Mesendoderm (in vitro differentiated cells): Measurements from ENCODE around the gene LYRM2.

Experiments used
- DNase-seq: peaks from one replicate; pipeline ENCODE4 v3.0.0; 2013
- H2AK5ac ChIP-seq: 2 replicates; pipeline ENCODE4 v1.6.1; 2013; ENCODE audit warnings: low read length, inconsistent platforms
- H2BK120ac ChIP-seq: 2 replicates; pipeline ENCODE4 v1.6.1; 2013; ENCODE audit warnings: low read depth, mild to moderate bottlenecking, low read length, moderate library complexity, mixed read lengths
- H2BK15ac ChIP-seq: replicated peaks from 2 replicates; pipeline ENCODE4 v1.6.1; 2013; ENCODE audit warnings: low read depth, mild to moderate bottlenecking, moderate library complexity
- H2BK5ac ChIP-seq: 2 replicates; pipeline ENCODE4 v1.6.1; 2013; ENCODE audit warnings: low read length, inconsistent platforms
- H3K18ac ChIP-seq: 2 replicates; pipeline ENCODE4 v1.6.1; 2013; ENCODE audit warnings: mild to moderate bottlenecking, low read length, mixed read lengths
- H3K23ac ChIP-seq: one replicate; pipeline ENCODE4 v1.6.1; 2013; ENCODE audit warnings: low read length
- H3K27ac ChIP-seq: 2 replicates; pipeline ENCODE4 v1.5.1; 2013; ENCODE audit warnings: low read depth, mild to moderate bottlenecking, inconsistent platforms, low read length, moderate library complexity
- H3K27me3 ChIP-seq: 2 replicates; pipeline ENCODE4 v1.6.1; 2013; ENCODE audit warnings: low read length, control low read depth, mild to moderate bottlenecking, inconsistent platforms; ENCODE audit not compliant: insufficient read depth, poor library complexity
- H3K36me3 ChIP-seq: 2 replicates; pipeline ENCODE4 v1.6.1; 2013; ENCODE audit warnings: low read length, inconsistent platforms; ENCODE audit not compliant: control insufficient read depth, insufficient read depth
- H3K4ac ChIP-seq: one replicate; pipeline ENCODE4 v1.6.1; 2013; ENCODE audit warnings: low read depth, mild to moderate bottlenecking, low read length, moderate library complexity
- H3K4me1 ChIP-seq: 2 replicates; pipeline ENCODE4 v1.6.1; 2013; ENCODE audit warnings: low read depth, low read length, inconsistent platforms; ENCODE audit not compliant: control insufficient read depth
- H3K4me2 ChIP-seq: 2 replicates; pipeline ENCODE4 v1.6.1; 2013; ENCODE audit warnings: low read length
- H3K4me3 ChIP-seq: 2 replicates; pipeline ENCODE4 v1.5.1; 2013; ENCODE audit warnings: mild to moderate bottlenecking, low read length
- H3K56ac ChIP-seq: one replicate; pipeline ENCODE4 v1.6.1; 2013; ENCODE audit warnings: low read length
- H3K79me1 ChIP-seq: 2 replicates; pipeline ENCODE4 v1.6.1; 2013; ENCODE audit warnings: low read length, inconsistent platforms
- H3K79me2 ChIP-seq: 2 replicates; pipeline ENCODE4 v1.6.1; 2013; ENCODE audit warnings: mild to moderate bottlenecking, low read length; ENCODE audit not compliant: control insufficient read depth, insufficient read depth
- H3K9ac ChIP-seq: 2 replicates; pipeline ENCODE4 v1.6.1; 2013; ENCODE audit warnings: low read length, inconsistent platforms
- H4K5ac ChIP-seq: one replicate; pipeline ENCODE4 v1.6.1; 2013; ENCODE audit warnings: low read length
- H4K8ac ChIP-seq: one replicate; pipeline ENCODE4 v1.6.1; 2013; ENCODE audit warnings: low read depth, mild to moderate bottlenecking, control low read depth, low read length, moderate library complexity
- WGBS: extraction: QIAGEN DNeasy Blood & Tissue Kit; methylation state at CpG from one replicate; pipeline ENCODE4 v1.1.7; 2013; ENCODE audit warnings: low lambda C conversion rate, missing lambda C conversion rate; ENCODE audit not compliant: insufficient coverage; ENCODE audit errors: extremely low coverage; 5-methylcytosine and 5-hydroxymethylcytosine counted together

The LYRM2 gene

GRCh38 chr6:89591745-89592144 lies 46.8 kb downstream of the LYRM2 start:
- no CpG with 5 or more reads among the region's 4 CpGs for WGBS
- Histone ChIP-seq H2BK5ac (peak overlapping the region; percentile 36), H2BK120ac (no peak overlapping the region), H3K23ac (no peak overlapping the region), H3K4me2 (no peak overlapping the region), H3K4me3 (no peak overlapping the region), H4K8ac (no peak overlapping the region), H3K36me3 (no peaks in the 10 kb centered on the region), H4K5ac (no peak overlapping the region), H3K4me1 (peaks cover 24% of the 10 kb centered on the region), H3K27me3 (no peaks in the 10 kb centered on the region), H3K9ac (peak overlapping the region; percentile 24), H3K56ac (peak overlapping the region; percentile 69), H3K18ac (peak overlapping the region; percentile 99), H3K4ac (peak overlapping the region; percentile 99), H2BK15ac (no peak overlapping the region), H3K79me2 (no peaks in the 10 kb centered on the region), H3K79me1 (no peaks in the 10 kb centered on the region), H3K27ac (peak overlapping the region; percentile 90), H2AK5ac (peak overlapping the region; percentile 20)
- DNase-seq = peak; percentile 52

DNA sequence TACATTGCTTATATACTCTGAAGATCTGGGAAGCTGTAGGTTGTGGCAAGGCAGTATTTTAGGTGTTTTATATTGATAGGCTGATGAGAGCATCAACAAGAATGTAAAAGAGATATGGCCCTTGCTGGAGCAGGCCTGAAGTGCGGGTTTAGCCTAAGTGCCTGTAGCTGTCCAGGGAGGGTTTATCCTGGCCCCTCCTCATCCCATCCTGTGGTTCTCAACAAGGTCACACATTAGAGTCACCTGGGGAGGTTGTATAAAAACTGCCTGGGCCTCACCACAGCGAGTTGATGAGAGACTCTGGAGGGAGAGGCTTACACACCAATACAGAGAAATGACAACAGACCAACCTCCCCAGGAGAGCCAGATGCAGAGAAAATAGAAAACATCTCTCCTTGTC lies 48.4 kb downstream of the LYRM2 start:
- WGBS = no CpG with 5 or more reads among the region's 2 CpGs
- Histone ChIP-seq H3K79me1 (no peaks in the 10 kb centered on the region), H3K4me3 (no peak overlapping the region), H3K4me1 (peaks cover 24% of the 10 kb centered on the region), H3K36me3 (no peaks in the 10 kb centered on the region), H2BK15ac (peak overlapping the region; percentile 85), H2AK5ac (no peak overlapping the region), H3K9ac (peak overlapping the region; percentile 66), H3K4me2 (no peak overlapping the region), H2BK5ac (peak overlapping the region; percentile 99), H3K27me3 (no peaks in the 10 kb centered on the region), H4K8ac (no peak overlapping the region), H2BK120ac (peak overlapping the region; percentile 93), H3K27ac (peak overlapping the region; percentile 90), H3K18ac (peak overlapping the region; percentile 99), H3K79me2 (no peaks in the 10 kb centered on the region), H4K5ac (peak overlapping the region; percentile 36), H3K4ac (peak overlapping the region; percentile 99), H3K23ac (no peak overlapping the region), H3K56ac (peak overlapping the region; percentile 78)
- peak; percentile 91 for DNase-seq

DNA sequence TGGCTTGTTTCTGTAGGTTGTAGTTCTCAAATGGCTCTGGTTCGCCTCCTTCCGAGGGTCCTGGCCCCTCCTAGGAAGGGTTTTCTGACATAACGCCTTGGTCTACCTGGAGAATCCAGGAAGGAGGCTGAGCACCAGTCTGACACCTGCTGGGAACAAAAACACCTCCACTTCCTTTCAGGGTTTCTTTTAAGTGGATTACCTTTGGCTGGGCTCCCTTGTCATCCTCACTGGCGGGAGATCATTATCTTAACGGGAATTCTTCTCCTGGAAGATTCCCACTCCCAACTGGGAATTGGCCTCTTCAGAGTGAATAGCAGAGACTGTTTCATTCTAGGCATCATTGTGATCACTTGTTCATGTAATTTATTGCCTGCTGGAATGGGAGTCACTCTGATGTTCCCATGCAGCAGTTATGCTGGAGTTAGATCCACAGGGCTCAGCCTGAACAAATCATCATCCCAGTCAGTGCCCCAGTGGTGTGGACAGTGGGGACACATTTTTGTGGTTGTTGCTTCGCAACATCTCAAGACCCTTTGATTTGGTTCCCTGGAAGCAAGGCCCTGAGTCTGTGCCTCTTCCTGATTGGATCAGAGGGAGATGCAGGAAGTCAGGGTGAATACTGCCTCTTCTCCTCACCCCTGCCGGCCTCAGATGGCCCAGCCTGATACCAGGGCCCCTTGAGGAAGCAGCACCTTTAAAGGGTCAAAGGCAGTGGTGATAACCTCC lies 49.1 kb downstream of the LYRM2 start:
- Histone ChIP-seq H3K23ac (no peak overlapping the region), H3K9ac (peak overlapping the region; percentile 71), H3K4me2 (peak overlapping the region; percentile 2), H2BK15ac (no peak overlapping the region), H3K79me1 (no peaks in the 10 kb centered on the region), H2BK5ac (peak overlapping the region; percentile 100), H4K5ac (peak overlapping the region; percentile 72), H3K79me2 (no peaks in the 10 kb centered on the region), H3K4ac (peak overlapping the region; percentile 93), H3K4me3 (no peak overlapping the region), H3K27me3 (no peaks in the 10 kb centered on the region), H2AK5ac (peak overlapping the region; percentile 99), H3K4me1 (peaks cover 28% of the 10 kb centered on the region), H3K56ac (peak overlapping the region; percentile 92), H4K8ac (no peak overlapping the region), H3K27ac (peak overlapping the region; percentile 96), H3K36me3 (no peaks in the 10 kb centered on the region), H3K18ac (peak overlapping the region; percentile 88), H2BK120ac (no peak overlapping the region)
- WGBS = no CpG with 5 or more reads among the region's 7 CpGs
- DNase-seq = peak; percentile 99

DNA sequence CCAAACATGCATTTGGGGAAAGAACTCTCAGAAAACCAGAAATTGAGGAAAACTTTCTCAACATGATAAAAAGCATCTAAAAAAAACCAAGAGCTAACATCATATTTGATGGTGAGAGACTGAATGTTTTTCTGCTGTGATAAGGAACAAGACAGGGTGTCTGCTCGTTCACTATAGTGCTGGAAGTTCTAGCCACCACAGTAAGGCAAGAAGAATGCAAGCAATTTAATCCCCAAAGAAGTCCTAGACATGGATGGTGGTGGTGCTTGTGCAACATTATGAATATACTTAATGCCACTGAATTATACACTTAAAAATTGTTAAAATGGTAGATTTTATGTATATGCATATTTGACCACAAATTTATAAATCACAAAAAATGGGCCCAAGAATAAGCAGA lies 53.4 kb downstream of the LYRM2 start:
- H2BK15ac ChIP-seq = no peak overlapping the region
- no peaks in the 10 kb centered on the region for H3K36me3 ChIP-seq
- no peak for DNase-seq
- no peak overlapping the region for H3K4me2 ChIP-seq
- no peak overlapping the region for H3K4ac ChIP-seq
- no peak overlapping the region for H2BK5ac ChIP-seq
- no peak overlapping the region for H3K4me3 ChIP-seq
- no peak overlapping the region for H3K23ac ChIP-seq
- no peak overlapping the region for H2AK5ac ChIP-seq
- H2BK120ac ChIP-seq = no peak overlapping the region
- H3K56ac ChIP-seq = no peak overlapping the region
- H3K27me3 ChIP-seq = no peaks in the 10 kb centered on the region
- H3K9ac ChIP-seq = no peak overlapping the region
- no peaks in the 10 kb centered on the region for H3K79me2 ChIP-seq
- H3K4me1 ChIP-seq = peaks cover 25% of the 10 kb centered on the region
- H3K27ac ChIP-seq = no peak overlapping the region
- no peak overlapping the region for H4K5ac ChIP-seq
- H3K79me1 ChIP-seq = peaks cover 2% of the 10 kb centered on the region
- no peak overlapping the region for H3K18ac ChIP-seq
- no peak overlapping the region for H4K8ac ChIP-seq
- no CpG with 5 or more reads among the region's 1 CpG for WGBS

DNA sequence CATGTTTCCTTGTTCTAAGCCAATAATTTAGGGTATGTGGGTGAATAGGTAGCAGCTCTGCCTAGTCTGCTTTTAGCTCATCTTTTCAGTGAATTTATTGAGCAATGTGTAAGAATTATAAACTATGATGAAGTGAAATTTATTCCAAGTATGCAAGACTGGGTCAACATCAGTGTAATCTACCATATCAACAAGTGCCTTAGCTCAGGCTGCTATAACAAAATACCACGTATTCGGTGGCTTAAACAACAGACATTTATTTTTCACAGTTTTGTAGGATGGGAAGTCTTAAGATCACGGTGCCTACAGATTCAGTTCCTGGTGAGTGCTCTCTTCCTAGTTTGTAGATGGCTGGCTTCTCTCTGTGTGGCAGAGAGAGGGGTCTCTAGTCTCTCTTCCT lies 54.0 kb downstream of the LYRM2 start:
- no peak for DNase-seq
- H3K23ac ChIP-seq = no peak overlapping the region
- no peaks in the 10 kb centered on the region for H3K36me3 ChIP-seq
- H2AK5ac ChIP-seq = peak overlapping the region; percentile 14
- H3K56ac ChIP-seq = peak overlapping the region; percentile 26
- H3K27me3 ChIP-seq = no peaks in the 10 kb centered on the region
- H2BK15ac ChIP-seq = no peak overlapping the region
- peak overlapping the region; percentile 18 for H4K5ac ChIP-seq
- no CpG with 5 or more reads among the region's 3 CpGs for WGBS
- peaks cover 2% of the 10 kb centered on the region for H3K79me1 ChIP-seq
- H3K4me1 ChIP-seq = peaks cover 22% of the 10 kb centered on the region
- H2BK120ac ChIP-seq = peak overlapping the region; percentile 30
- H3K79me2 ChIP-seq = no peaks in the 10 kb centered on the region
- H4K8ac ChIP-seq = no peak overlapping the region
- peak overlapping the region; percentile 17 for H3K27ac ChIP-seq
- H3K4ac ChIP-seq = no peak overlapping the region
- no peak overlapping the region for H3K4me3 ChIP-seq
- no peak overlapping the region for H3K9ac ChIP-seq
- peak overlapping the region; percentile 85 for H3K18ac ChIP-seq
- peak overlapping the region; percentile 58 for H2BK5ac ChIP-seq
- no peak overlapping the region for H3K4me2 ChIP-seq
